Gastrocnemius medialis (tissue), 4 donors: ENCODE data around the gene C6orf120.

Experiments used
- POLR2A ChIP-seq, 2 donors: fragments of 450-650 bp; IDR thresholded peaks; one replicate each; pipeline ENCODE4 v1.6.1; 2017; ENCODE audit warnings: antibody characterized with exemption in 2 of 2, mild to moderate bottlenecking in 2 of 2, moderate library complexity in 2 of 2
- TF ChIP-seq, protein P1 (sequence below), 5 experiments: fragments of 450-650 bp in 3 of 5; fragments of 200-600 bp in 2 of 5; sonication (generic) in 2 of 5; IDR thresholded peaks in 4 of 5; conservative IDR thresholded peaks in 1 of 5; 1 replicate in 4 of 5; 2 replicates in 1 of 5; pipeline ENCODE4 v1.5.1; 2016 to 2019; ENCODE audit warnings: antibody characterized with exemption in 5 of 5, mild to moderate bottlenecking in 3 of 5, moderate library complexity in 3 of 5

DNA sequence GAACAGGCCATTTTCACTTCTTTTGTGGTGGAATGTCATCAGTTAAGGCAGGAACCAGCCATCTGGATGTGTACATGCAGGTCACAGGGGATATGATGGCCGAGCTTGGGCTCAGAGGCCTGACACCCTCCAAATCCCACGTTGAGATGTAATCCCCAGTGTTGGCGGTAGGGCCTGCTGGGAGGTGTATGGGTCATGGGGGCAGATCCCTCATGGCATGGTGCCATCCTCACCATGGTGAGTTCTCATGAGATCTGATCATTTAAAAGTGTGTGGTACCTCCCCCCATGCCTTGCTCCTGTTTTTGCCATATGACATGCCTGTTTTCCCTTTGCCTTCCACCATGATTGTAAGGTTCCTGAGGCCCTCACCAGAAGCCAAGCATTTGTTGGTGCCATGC is 26.9 kb upstream of the C6orf120 start:
- TF ChIP-seq POLR2A (IDR thresholded peaks at IDR 0.05) = no peak
- TF ChIP-seq, protein P1, sequence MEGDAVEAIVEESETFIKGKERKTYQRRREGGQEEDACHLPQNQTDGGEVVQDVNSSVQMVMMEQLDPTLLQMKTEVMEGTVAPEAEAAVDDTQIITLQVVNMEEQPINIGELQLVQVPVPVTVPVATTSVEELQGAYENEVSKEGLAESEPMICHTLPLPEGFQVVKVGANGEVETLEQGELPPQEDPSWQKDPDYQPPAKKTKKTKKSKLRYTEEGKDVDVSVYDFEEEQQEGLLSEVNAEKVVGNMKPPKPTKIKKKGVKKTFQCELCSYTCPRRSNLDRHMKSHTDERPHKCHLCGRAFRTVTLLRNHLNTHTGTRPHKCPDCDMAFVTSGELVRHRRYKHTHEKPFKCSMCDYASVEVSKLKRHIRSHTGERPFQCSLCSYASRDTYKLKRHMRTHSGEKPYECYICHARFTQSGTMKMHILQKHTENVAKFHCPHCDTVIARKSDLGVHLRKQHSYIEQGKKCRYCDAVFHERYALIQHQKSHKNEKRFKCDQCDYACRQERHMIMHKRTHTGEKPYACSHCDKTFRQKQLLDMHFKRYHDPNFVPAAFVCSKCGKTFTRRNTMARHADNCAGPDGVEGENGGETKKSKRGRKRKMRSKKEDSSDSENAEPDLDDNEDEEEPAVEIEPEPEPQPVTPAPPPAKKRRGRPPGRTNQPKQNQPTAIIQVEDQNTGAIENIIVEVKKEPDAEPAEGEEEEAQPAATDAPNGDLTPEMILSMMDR (IDR thresholded peaks at IDR 0.05 in 4 of 5, conservative IDR thresholded peaks at IDR 0.05 in 1 of 5) = no peak
